Tibial artery (tissue), 4 donors: Measurements from ENCODE around the gene NCKAP5.

ENCODE experiments used
- DNase-seq, 2 donors: peaks; one replicate each; pipeline ENCODE4 v3.0.0-alpha.2; 2019
- H3K27ac ChIP-seq, 2 donors: fragments of 200-600 bp; sonication (generic) in 1 of 2; 1 replicate in 1 of 2; 2 replicates in 1 of 2; pipeline ENCODE4 v1.5.1; 2018 to 2019; ENCODE audit warnings: mild to moderate bottlenecking in 1 of 2
- H3K27me3 ChIP-seq, 2 donors: fragments of 200-600 bp; sonication (generic) in 1 of 2; one replicate each; pipeline versions ENCODE4 v1.5.1 to v1.6.0; 2016 to 2019
- H3K36me3 ChIP-seq, 3 donors: fragments of 200-600 bp; sonication (generic) in 2 of 3; one replicate each; pipeline ENCODE4 v1.5.1; 2016 to 2019; ENCODE audit warnings: mild to moderate bottlenecking in 2 of 3
- H3K4me1 ChIP-seq, 4 donors: fragments of 200-600 bp; sonication (generic) in 2 of 4; 1 replicate in 3 of 4; 2 replicates in 1 of 4; pipeline ENCODE4 v1.5.1; 2016 to 2019
- H3K4me3 ChIP-seq, 2 donors: fragments of 200-600 bp; sonication (generic) in 1 of 2; 1 replicate in 1 of 2; 2 replicates in 1 of 2; pipeline ENCODE4 v1.5.1; 2018 to 2019; ENCODE audit warnings: mild to moderate bottlenecking in 2 of 2
- H3K9me3 ChIP-seq, 3 donors: fragments of 200-600 bp; sonication (generic) in 1 of 3; one replicate each; pipeline ENCODE4 v1.5.1; 2016 to 2019
- CTCF ChIP-seq, 2 experiments: fragments of 200-600 bp in 1 of 2; fragments of 450-650 bp in 1 of 2; IDR thresholded peaks; one replicate each; pipeline ENCODE4 v1.5.1; 2017 to 2019; ENCODE audit warnings: antibody characterized with exemption in 2 of 2, mild to moderate bottlenecking in 1 of 2, moderate library complexity in 1 of 2
- intact Hi-C: fragments of 100-400 bp; cut with DNase I; formaldehyde crosslinking; loops from one replicate; pipeline ENCODE4 v1.15.0; 2023; ENCODE audit warnings: low total_unique reads

NCKAP5 gene

DNA sequence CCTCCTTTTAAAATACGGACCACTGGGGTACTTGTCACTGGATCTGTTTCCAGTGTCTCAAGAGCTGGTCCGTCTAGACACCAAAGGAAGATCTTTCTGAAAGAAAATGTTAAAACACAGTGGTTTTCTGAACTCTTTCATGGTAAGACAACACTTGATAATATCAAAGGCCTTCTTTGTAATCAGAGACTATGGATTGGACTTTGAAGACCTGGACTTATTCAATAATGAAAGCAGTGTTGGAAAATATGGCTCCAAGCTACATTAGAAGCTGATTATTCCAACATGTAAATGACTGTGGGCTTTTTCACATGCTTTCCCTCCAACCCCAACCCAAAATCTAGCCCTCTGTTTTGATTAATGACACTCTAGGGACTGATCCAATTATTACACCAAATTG is 568.8 kb downstream of the NCKAP5 start:
- no peak for DNase-seq
- Histone ChIP-seq H3K27ac (no peak overlapping the region), H3K4me3 (no peak overlapping the region), H3K36me3 (no peaks in the 10 kb centered on the region), H3K9me3 (peaks cover 0 to 1% (median 0%) of the 10 kb centered on the region in 3 donors), H3K4me1 (no peaks in the 10 kb centered on the region), H3K27me3 (no peaks in the 10 kb centered on the region)
- TF ChIP-seq CTCF (IDR thresholded peaks at IDR 0.05): no peak
- intact Hi-C loops: no loop called here

DNA sequence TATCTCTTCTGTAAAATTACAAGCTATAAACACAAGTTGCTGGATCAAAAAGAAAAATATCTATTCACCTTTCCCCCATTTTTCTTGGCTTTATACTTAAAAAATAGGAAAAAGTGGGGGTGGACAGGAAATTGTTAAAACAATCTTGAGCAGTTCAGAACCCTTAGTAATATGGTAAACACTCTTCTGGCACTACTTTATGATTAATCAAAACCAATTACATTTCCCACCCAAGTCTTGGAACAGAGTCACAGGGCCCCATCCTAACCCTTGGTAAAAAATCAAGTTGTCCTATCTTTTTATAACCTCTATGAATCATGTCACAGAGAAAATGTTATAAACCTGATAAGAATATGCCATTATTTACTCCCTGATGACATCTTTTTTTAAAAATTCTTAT is 570.0 kb downstream of the NCKAP5 start:
- Histone ChIP-seq H3K27ac (no peak overlapping the region), H3K4me3 (no peak overlapping the region), H3K27me3 (no peaks in the 10 kb centered on the region), H3K4me1 (no peaks in the 10 kb centered on the region), H3K9me3 (no peaks in the 10 kb centered on the region), H3K36me3 (no peaks in the 10 kb centered on the region)
- TF ChIP-seq CTCF (IDR thresholded peaks at IDR 0.05): no peak
- no peak for DNase-seq
- intact Hi-C loops: no loop called here

- H3K4me3 ChIP-seq: no peak overlapping the region
- H3K4me1 ChIP-seq: no peaks in the 10 kb centered on the region
- no peaks in the 10 kb centered on the region for H3K9me3 ChIP-seq
- H3K27ac ChIP-seq: no peak overlapping the region
- TF ChIP-seq CTCF (IDR thresholded peaks at IDR 0.05): no peak
- DNase-seq: no peak
- H3K27me3 ChIP-seq: no peaks in the 10 kb centered on the region
- intact Hi-C loops: no loop called here
- no peaks in the 10 kb centered on the region for H3K36me3 ChIP-seq
These were observed 576.7 kb downstream of the NCKAP5 start for GRCh38 chr2:132991471-132992045.

GRCh38 chr2:132984731-132985130 is 583.5 kb downstream of the NCKAP5 start:
- no peak overlapping the region for H3K4me3 ChIP-seq
- no peak overlapping the region for H3K27ac ChIP-seq
- peaks cover 0 to 2% of the 10 kb centered on the region in 2 donors for H3K27me3 ChIP-seq
- no peak for DNase-seq
- no peaks in the 10 kb centered on the region for H3K9me3 ChIP-seq
- H3K36me3 ChIP-seq: no peaks in the 10 kb centered on the region
- intact Hi-C loops: no loop called here
- TF ChIP-seq CTCF (IDR thresholded peaks at IDR 0.05): no peak
- H3K4me1 ChIP-seq: no peaks in the 10 kb centered on the region

GRCh38 chr2:132980304-132980703 is 588.0 kb downstream of the NCKAP5 start:
- TF ChIP-seq CTCF (IDR thresholded peaks at IDR 0.05): no peak
- H3K9me3 ChIP-seq: no peaks in the 10 kb centered on the region
- H3K4me1 ChIP-seq: no peaks in the 10 kb centered on the region
- no peak overlapping the region for H3K4me3 ChIP-seq
- H3K36me3 ChIP-seq: no peaks in the 10 kb centered on the region
- peaks cover 0 to 2% of the 10 kb centered on the region in 2 donors for H3K27me3 ChIP-seq
- intact Hi-C loops: no loop called here
- no peak overlapping the region for H3K27ac ChIP-seq
- no peak for DNase-seq
